Measurements from ENCODE around the gene EPS8L1.
"Not testable (repeated sequence)": the region's sequence is repeated elsewhere in the genome, so short reads cannot be mapped to it uniquely, and the experiment has no call there.

The EPS8L1 gene

GRCh38 chr19:55075371-55075998 is at the start of gene EPS8L1:
EPS8L1 (plus strand) TSS chr19:55075869; CDS start chr19:55076445, 576 bp downstream.
- DNase-seq, result no peak

- DNase-seq, result not testable (repeated sequence)
These were observed 48.6 kb upstream of the EPS8L1 start for GRCh38 chr19:55027140-55027471.

- no peak for DNase-seq
These were observed 48.0 kb upstream of the EPS8L1 start for GRCh38 chr19:55027472-55028337.

- no peak for DNase-seq
These were observed 46.9 kb upstream of the EPS8L1 start for GRCh38 chr19:55028757-55029156.

GRCh38 chr19:55031178-55031577 is 44.5 kb upstream of the EPS8L1 start:
- no peak for DNase-seq

- no peak for DNase-seq
These were observed 43.4 kb upstream of the EPS8L1 start for GRCh38 chr19:55032170-55032800.

- DNase-seq, result not testable (repeated sequence)
These were observed 42.6 kb upstream of the EPS8L1 start for GRCh38 chr19:55032976-55033643.

- DNase-seq, result no peak
These were observed 40.9 kb upstream of the EPS8L1 start for GRCh38 chr19:55034751-55035150.

- DNase-seq, result no peak
These were observed 39.6 kb upstream of the EPS8L1 start for GRCh38 chr19:55036058-55036457.

- not testable (repeated sequence) for DNase-seq
These were observed 38.1 kb upstream of the EPS8L1 start for GRCh38 chr19:55037603-55038002.

- DNase-seq, result not testable (repeated sequence)
These were observed 35.0 kb upstream of the EPS8L1 start for GRCh38 chr19:55040654-55041053.

GRCh38 chr19:55041244-55041626 is 34.4 kb upstream of the EPS8L1 start:
- DNase-seq, result no peak

GRCh38 chr19:55041627-55042343 is 33.9 kb upstream of the EPS8L1 start:
- no peak for DNase-seq

GRCh38 chr19:55042344-55042678 is 33.4 kb upstream of the EPS8L1 start:
- DNase-seq, result no peak

- DNase-seq, result no peak
These were observed 33.0 kb upstream of the EPS8L1 start for GRCh38 chr19:55042688-55043087.

GRCh38 chr19:55044286-55044685 is 31.4 kb upstream of the EPS8L1 start:
- no peak for DNase-seq

GRCh38 chr19:55044771-55045716 is 30.6 kb upstream of the EPS8L1 start:
- no peak for DNase-seq

- no peak for DNase-seq
These were observed 28.6 kb upstream of the EPS8L1 start for GRCh38 chr19:55046975-55047622.

GRCh38 chr19:55047951-55048350 is 27.7 kb upstream of the EPS8L1 start:
- DNase-seq, result no peak

- no peak for DNase-seq
These were observed 27.2 kb upstream of the EPS8L1 start for GRCh38 chr19:55048446-55048845.
